Thoracic aorta (tissue), 2 donors: ENCODE measurements around the gene ASAP2. TPM values are rescaled to one million over a fixed set of nuclear protein-coding genes. Genes with fewer than 3 reads are reported as not detected.

ENCODE experiments used
- ATAC-seq: fragments of 150-250 bp; one replicate; pipeline ENCODE4 v1.8.0; 2017; ENCODE audit warnings: low read depth; ENCODE audit not compliant: insufficient number of reproducible peaks, low FRiP score
- DNase-seq: peaks from one replicate; pipeline ENCODE4 v3.0.0-alpha.2; 2020; ENCODE audit warnings: low spot score
- H3K27ac ChIP-seq, 2 donors: fragments of 200-600 bp; sonication (generic); 1 replicate in 1 of 2; 2 replicates in 1 of 2; pipeline ENCODE4 v1.5.1; 2016; ENCODE audit warnings: mild to moderate bottlenecking in 2 of 2, moderate library complexity in 2 of 2
- H3K27me3 ChIP-seq: fragments of 200-600 bp; sonication (generic); replicated peaks from 2 replicates; pipeline ENCODE4 v1.6.0; 2016; ENCODE audit warnings: mild to moderate bottlenecking; ENCODE audit not compliant: insufficient read depth
- H3K36me3 ChIP-seq: fragments of 200-600 bp; sonication (generic); one replicate; pipeline ENCODE4 v1.5.1; 2016
- H3K4me1 ChIP-seq, 2 donors: fragments of 200-600 bp; sonication (generic); 1 replicate in 1 of 2; 2 replicates in 1 of 2; pipeline versions ENCODE4 v1.5.1 to v1.6.0; 2016; ENCODE audit warnings: low read depth in 2 of 2, mild to moderate bottlenecking in 1 of 2; ENCODE audit not compliant: control insufficient read depth in 1 of 2
- H3K4me3 ChIP-seq: fragments of 200-600 bp; sonication (generic); 2 replicates; pipeline ENCODE4 v1.5.1; 2016; ENCODE audit warnings: mild to moderate bottlenecking
- H3K9me3 ChIP-seq: fragments of 200-600 bp; sonication (generic); 2 replicates; pipeline ENCODE4 v1.5.1; 2016
- CTCF ChIP-seq: fragments of 200-600 bp; sonication (generic); IDR thresholded peaks from one replicate; pipeline ENCODE4 v1.5.1; 2019; ENCODE audit warnings: antibody characterized with exemption
- total RNA-seq, 2 donors: library from RNA; depleted of rRNA; stranded (reverse); fragments of >200 nt; gene quantifications; one replicate each; pipeline versions ENCODE4 v1.1.0 to v1.2.3, GENCODE V29; 2016

ASAP2 gene
- total RNA-seq, 2 donors from 2014 or later: 58.1 to 102 TPM

GRCh38 chr2:9288681-9289338, 82.2 kb downstream of the ASAP2 start:
- DNase-seq (no peak), ATAC-seq (no peak)
- Histone ChIP-seq H3K4me1 (peaks cover 37 to 62% of the 10 kb centered on the region in 2 donors), H3K9me3 (no peaks in the 10 kb centered on the region), H3K4me3 (no peak overlapping the region), H3K27ac (peak overlapping the region; percentile 55 to 69), H3K36me3 (no peaks in the 10 kb centered on the region), H3K27me3 (no peaks in the 10 kb centered on the region)
- TF ChIP-seq CTCF: no peak

DNA sequence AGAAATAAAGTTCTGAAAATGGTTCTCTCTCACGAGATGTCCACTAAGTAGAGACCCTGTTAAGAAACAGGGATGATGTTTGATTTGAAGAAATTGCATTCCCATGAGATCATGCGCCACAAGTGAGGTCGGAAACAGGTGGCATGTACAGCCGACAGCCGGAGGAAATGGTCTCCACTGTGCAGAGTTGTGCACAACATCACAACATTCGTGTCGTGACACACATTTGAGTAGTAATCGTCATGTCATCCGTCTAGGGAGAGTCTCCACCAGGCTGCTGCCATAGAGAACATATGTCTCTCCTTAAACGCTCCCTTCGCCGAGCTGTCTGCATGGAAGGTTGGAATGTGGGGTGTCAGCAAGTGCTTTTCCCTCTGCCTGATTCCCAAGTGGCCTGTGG, 84.7 kb downstream of the ASAP2 start:
- no peak for ATAC-seq
- TF ChIP-seq CTCF: no peak
- peaks cover 29 to 40% of the 10 kb centered on the region in 2 donors for H3K4me1 ChIP-seq
- H3K27ac ChIP-seq: no peak overlapping the region
- no peaks in the 10 kb centered on the region for H3K27me3 ChIP-seq
- no peak for DNase-seq
- H3K4me3 ChIP-seq: no peak overlapping the region
- H3K36me3 ChIP-seq: no peaks in the 10 kb centered on the region
- no peaks in the 10 kb centered on the region for H3K9me3 ChIP-seq

GRCh38 chr2:9291866-9292265, 85.3 kb downstream of the ASAP2 start:
- no peak overlapping the region for H3K4me3 ChIP-seq
- no peaks in the 10 kb centered on the region for H3K9me3 ChIP-seq
- H3K4me1 ChIP-seq: peaks cover 27 to 38% of the 10 kb centered on the region in 2 donors
- no peak overlapping the region for H3K27ac ChIP-seq
- TF ChIP-seq CTCF: no peak
- ATAC-seq (no peak), DNase-seq (no peak)
- no peaks in the 10 kb centered on the region for H3K36me3 ChIP-seq
- no peaks in the 10 kb centered on the region for H3K27me3 ChIP-seq

DNA sequence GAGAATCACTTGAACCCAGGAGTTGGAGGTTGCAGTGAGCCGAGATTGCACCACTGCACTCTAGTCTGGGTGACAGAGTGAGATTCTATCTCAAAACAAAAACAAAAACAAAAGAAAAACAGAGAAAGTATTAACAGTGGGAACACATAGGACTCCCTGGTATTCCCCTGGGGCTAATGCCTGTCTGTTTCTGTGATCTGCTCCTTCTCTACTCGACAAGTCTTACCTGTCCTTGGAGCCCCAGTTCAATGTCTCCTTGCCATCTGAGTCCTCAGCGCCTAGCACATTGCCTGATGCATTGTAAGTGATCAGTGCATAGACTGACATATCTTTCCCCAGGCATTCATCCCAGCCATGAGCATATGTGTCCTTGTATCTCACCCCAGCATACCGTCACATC, 85.8 kb downstream of the ASAP2 start:
- H3K4me3 ChIP-seq: no peak overlapping the region
- ATAC-seq: no peak
- H3K36me3 ChIP-seq: no peaks in the 10 kb centered on the region
- no peaks in the 10 kb centered on the region for H3K9me3 ChIP-seq
- H3K27me3 ChIP-seq: no peaks in the 10 kb centered on the region
- no peak for TF ChIP-seq CTCF
- DNase-seq: no peak
- H3K4me1 ChIP-seq: peaks cover 23 to 38% of the 10 kb centered on the region in 2 donors
- H3K27ac ChIP-seq: no peak overlapping the region

- ATAC-seq (no peak), DNase-seq (no peak)
- H3K27ac ChIP-seq: no peak overlapping the region
- TF ChIP-seq CTCF: no peak
- H3K4me3 ChIP-seq: no peak overlapping the region
- no peaks in the 10 kb centered on the region for H3K27me3 ChIP-seq
- H3K4me1 ChIP-seq: peaks cover 17 to 42% of the 10 kb centered on the region in 2 donors
- H3K9me3 ChIP-seq: no peaks in the 10 kb centered on the region
- no peaks in the 10 kb centered on the region for H3K36me3 ChIP-seq
Observed at GRCh38 chr2:9294764-9295163, 88.2 kb downstream of the ASAP2 start.
